ENCODE measurements around the gene TTLL8.

DNA sequence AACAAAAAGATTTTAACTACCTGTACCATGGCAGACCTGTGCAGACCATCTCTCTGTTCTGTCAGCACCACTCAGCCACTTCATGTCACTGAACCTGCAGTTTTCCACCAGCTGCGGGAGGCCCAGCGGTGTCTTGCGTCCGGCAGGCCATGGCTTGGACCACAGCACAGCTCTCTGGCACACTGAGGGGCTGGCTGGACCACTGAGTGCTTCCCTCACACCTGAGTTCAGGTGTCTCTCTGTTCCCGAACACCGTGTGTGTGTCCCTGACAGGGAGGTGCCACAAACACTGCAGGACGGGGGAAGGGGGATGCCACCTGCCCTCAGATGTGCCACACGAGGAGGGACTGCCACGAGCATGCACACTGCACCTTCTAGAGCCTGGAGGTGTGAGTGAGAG lies 49.4 kb upstream of the TTLL8 start:
- TF ChIP-seq, protein P1, sequence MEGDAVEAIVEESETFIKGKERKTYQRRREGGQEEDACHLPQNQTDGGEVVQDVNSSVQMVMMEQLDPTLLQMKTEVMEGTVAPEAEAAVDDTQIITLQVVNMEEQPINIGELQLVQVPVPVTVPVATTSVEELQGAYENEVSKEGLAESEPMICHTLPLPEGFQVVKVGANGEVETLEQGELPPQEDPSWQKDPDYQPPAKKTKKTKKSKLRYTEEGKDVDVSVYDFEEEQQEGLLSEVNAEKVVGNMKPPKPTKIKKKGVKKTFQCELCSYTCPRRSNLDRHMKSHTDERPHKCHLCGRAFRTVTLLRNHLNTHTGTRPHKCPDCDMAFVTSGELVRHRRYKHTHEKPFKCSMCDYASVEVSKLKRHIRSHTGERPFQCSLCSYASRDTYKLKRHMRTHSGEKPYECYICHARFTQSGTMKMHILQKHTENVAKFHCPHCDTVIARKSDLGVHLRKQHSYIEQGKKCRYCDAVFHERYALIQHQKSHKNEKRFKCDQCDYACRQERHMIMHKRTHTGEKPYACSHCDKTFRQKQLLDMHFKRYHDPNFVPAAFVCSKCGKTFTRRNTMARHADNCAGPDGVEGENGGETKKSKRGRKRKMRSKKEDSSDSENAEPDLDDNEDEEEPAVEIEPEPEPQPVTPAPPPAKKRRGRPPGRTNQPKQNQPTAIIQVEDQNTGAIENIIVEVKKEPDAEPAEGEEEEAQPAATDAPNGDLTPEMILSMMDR (IDR thresholded peaks at IDR 0.05; ENCODE audit: poor library complexity, severe bottlenecking), result no peak
- TF ChIP-seq POLR2AphosphoS5 (IDR thresholded peaks at IDR 0.05) (no peak), SMC3 (conservative IDR thresholded peaks at IDR 0.05; ENCODE audit: poor library complexity) (no peak), TAF1 (IDR thresholded peaks at IDR 0.05; ENCODE audit: low read depth) (no peak), MXI1 (conservative IDR thresholded peaks at IDR 0.05; ENCODE audit: poor library complexity, severe bottlenecking) (no peak), EP300 (conservative IDR thresholded peaks at IDR 0.05; ENCODE audit: poor library complexity, severe bottlenecking) (no peak)
- TF ChIP-seq, protein P2, sequence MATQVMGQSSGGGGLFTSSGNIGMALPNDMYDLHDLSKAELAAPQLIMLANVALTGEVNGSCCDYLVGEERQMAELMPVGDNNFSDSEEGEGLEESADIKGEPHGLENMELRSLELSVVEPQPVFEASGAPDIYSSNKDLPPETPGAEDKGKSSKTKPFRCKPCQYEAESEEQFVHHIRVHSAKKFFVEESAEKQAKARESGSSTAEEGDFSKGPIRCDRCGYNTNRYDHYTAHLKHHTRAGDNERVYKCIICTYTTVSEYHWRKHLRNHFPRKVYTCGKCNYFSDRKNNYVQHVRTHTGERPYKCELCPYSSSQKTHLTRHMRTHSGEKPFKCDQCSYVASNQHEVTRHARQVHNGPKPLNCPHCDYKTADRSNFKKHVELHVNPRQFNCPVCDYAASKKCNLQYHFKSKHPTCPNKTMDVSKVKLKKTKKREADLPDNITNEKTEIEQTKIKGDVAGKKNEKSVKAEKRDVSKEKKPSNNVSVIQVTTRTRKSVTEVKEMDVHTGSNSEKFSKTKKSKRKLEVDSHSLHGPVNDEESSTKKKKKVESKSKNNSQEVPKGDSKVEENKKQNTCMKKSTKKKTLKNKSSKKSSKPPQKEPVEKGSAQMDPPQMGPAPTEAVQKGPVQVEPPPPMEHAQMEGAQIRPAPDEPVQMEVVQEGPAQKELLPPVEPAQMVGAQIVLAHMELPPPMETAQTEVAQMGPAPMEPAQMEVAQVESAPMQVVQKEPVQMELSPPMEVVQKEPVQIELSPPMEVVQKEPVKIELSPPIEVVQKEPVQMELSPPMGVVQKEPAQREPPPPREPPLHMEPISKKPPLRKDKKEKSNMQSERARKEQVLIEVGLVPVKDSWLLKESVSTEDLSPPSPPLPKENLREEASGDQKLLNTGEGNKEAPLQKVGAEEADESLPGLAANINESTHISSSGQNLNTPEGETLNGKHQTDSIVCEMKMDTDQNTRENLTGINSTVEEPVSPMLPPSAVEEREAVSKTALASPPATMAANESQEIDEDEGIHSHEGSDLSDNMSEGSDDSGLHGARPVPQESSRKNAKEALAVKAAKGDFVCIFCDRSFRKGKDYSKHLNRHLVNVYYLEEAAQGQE (IDR thresholded peaks at IDR 0.05; ENCODE audit: borderline replicate concordance), result no peak
